ENCODE results near the gene GMCL2. TPM values are rescaled to one million over a fixed set of nuclear protein-coding genes. Genes with fewer than 3 reads are reported as not detected.
A peak's percentile ranks its signal among the peaks of the same experiment; 100 is the strongest.

Gene GMCL2
- total and polyA plus RNA-seq, 2 experiments from 2014 or later, result not detected

DNA sequence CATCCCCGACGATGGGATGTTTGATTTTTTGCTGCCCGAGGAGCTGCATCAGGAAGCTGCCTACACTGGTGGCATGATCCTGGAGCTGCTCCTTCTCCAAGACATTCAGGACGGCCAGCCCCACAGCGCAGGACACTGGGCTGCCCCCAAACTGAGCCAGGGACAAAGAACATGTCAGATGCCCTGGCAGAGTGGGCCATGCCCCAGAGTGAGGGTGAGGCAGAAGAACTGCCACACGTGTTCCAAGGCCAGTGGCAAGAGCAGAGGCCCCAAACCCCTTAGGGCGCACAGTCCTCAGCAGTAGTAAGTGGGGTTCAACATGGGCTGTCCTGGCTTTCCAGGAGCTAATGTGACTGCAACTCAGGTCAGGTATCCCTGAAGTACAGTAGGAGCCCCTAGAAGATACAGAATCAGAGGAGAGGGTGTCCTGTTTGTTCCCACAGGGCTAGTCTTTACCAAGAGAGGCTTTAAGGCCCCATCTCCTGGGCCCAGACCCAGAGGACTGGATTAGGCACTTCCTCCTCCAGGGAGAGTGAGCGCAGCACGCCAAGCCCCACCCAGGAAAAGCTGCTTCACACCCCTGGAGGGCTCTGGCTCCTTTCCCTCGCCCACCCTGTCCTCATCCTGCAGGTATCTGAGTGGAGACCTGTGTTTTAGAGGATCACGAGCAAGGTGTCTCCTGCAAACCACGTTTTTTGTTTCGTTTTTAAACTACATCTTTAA lies 28.3 kb upstream of the GMCL2 start:
- Histone ChIP-seq H3K9me3 (ENCODE audit: low read depth) (no peaks in the 10 kb centered on the region), H3K4me1 (ENCODE audit: insufficient read depth) (peaks cover 18% of the 10 kb centered on the region), H3K9me2 (replicated peaks; ENCODE audit: insufficient read depth) (no peaks in the 10 kb centered on the region), H2AFZ (no peak overlapping the region), H3K27ac (no peak overlapping the region), H3K4me2 (no peak overlapping the region), H4K20me1 (ENCODE audit: insufficient read depth, poor library complexity, severe bottlenecking) (peaks cover 17% of the 10 kb centered on the region), H3K79me2 (no peaks in the 10 kb centered on the region), H3K27me3 (no peaks in the 10 kb centered on the region), H3K4me3 (no peak overlapping the region), H3K36me3 (replicated peaks; ENCODE audit: insufficient read depth, low read depth) (no peaks in the 10 kb centered on the region)
- DNase-seq (ENCODE audit: low spot score), result no peak
- WGBS (ENCODE audit: low lambda C conversion rate, missing lambda C conversion rate), result 88% methylated on average over 13 of the region's 13 CpGs
- TF ChIP-seq, protein P1, sequence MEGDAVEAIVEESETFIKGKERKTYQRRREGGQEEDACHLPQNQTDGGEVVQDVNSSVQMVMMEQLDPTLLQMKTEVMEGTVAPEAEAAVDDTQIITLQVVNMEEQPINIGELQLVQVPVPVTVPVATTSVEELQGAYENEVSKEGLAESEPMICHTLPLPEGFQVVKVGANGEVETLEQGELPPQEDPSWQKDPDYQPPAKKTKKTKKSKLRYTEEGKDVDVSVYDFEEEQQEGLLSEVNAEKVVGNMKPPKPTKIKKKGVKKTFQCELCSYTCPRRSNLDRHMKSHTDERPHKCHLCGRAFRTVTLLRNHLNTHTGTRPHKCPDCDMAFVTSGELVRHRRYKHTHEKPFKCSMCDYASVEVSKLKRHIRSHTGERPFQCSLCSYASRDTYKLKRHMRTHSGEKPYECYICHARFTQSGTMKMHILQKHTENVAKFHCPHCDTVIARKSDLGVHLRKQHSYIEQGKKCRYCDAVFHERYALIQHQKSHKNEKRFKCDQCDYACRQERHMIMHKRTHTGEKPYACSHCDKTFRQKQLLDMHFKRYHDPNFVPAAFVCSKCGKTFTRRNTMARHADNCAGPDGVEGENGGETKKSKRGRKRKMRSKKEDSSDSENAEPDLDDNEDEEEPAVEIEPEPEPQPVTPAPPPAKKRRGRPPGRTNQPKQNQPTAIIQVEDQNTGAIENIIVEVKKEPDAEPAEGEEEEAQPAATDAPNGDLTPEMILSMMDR (IDR thresholded peaks at IDR 0.05; ENCODE audit: poor library complexity), result no peak
- TF ChIP-seq EZH2phosphoT487 (IDR thresholded peaks at IDR 0.05; ENCODE audit: low read depth, severe bottlenecking, unreplicated experiment) (no peak), EZH2 (IDR thresholded peaks at IDR 0.05; ENCODE audit: borderline replicate concordance) (no peak)

- DNase-seq (ENCODE audit: low spot score), result no peak
- Histone ChIP-seq H3K9me2 (replicated peaks; ENCODE audit: insufficient read depth) (no peaks in the 10 kb centered on the region), H3K4me2 (no peak overlapping the region), H3K4me3 (no peak overlapping the region), H4K20me1 (ENCODE audit: insufficient read depth, poor library complexity, severe bottlenecking) (peaks cover 26% of the 10 kb centered on the region), H3K27ac (peak overlapping the region; percentile 63), H3K79me2 (no peaks in the 10 kb centered on the region), H3K9me3 (ENCODE audit: low read depth) (no peaks in the 10 kb centered on the region), H3K4me1 (ENCODE audit: insufficient read depth) (peaks cover 18% of the 10 kb centered on the region), H3K27me3 (no peaks in the 10 kb centered on the region), H3K36me3 (replicated peaks; ENCODE audit: insufficient read depth, low read depth) (no peaks in the 10 kb centered on the region), H2AFZ (no peak overlapping the region)
- WGBS (ENCODE audit: low lambda C conversion rate, missing lambda C conversion rate), result 97% methylated on average over 6 of the region's 6 CpGs
- TF ChIP-seq EZH2 (IDR thresholded peaks at IDR 0.05; ENCODE audit: borderline replicate concordance) (no peak), EZH2phosphoT487 (IDR thresholded peaks at IDR 0.05; ENCODE audit: low read depth, severe bottlenecking, unreplicated experiment) (no peak)
- TF ChIP-seq, protein P1 (IDR thresholded peaks at IDR 0.05; ENCODE audit: poor library complexity), result no peak
These were observed 27.1 kb upstream of the GMCL2 start for GRCh38 chr5:178214160-178214803.

DNA sequence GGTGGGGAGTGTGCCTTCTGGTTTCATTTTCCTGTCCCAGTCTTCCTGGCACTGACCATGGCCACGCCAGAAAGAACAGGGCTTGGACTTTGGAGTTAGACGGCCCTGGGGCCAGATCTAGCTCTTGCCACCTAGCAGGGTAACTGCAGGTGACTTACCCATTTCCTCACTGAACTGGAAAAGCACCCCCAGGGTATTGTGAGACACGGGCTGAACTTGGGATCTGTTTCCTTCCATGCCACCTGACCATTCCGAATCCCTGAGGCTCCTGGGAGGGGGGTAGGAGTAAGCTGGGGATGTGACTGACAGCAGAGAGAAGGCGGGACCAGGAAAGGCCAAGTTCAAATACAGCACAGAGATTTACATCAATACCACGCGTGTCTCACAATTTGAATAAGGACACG lies 26.6 kb upstream of the GMCL2 start:
- Histone ChIP-seq H3K4me1 (ENCODE audit: insufficient read depth) (peaks cover 18% of the 10 kb centered on the region), H3K36me3 (replicated peaks; ENCODE audit: insufficient read depth, low read depth) (no peaks in the 10 kb centered on the region), H3K27me3 (no peaks in the 10 kb centered on the region), H3K4me2 (peak overlapping the region; percentile 39), H3K9me3 (ENCODE audit: low read depth) (no peaks in the 10 kb centered on the region), H2AFZ (no peak overlapping the region), H3K27ac (peak overlapping the region; percentile 63), H3K4me3 (no peak overlapping the region), H3K9me2 (replicated peaks; ENCODE audit: insufficient read depth) (no peaks in the 10 kb centered on the region), H3K79me2 (peaks cover 5% of the 10 kb centered on the region), H4K20me1 (ENCODE audit: insufficient read depth, poor library complexity, severe bottlenecking) (peaks cover 29% of the 10 kb centered on the region)
- 72% methylated on average over 8 of the region's 8 CpGs for WGBS (ENCODE audit: low lambda C conversion rate, missing lambda C conversion rate)
- TF ChIP-seq EZH2phosphoT487 (IDR thresholded peaks at IDR 0.05; ENCODE audit: low read depth, severe bottlenecking, unreplicated experiment), result no peak
- no peak for TF ChIP-seq EZH2 (IDR thresholded peaks at IDR 0.05; ENCODE audit: borderline replicate concordance)
- DNase-seq (ENCODE audit: low spot score), result peak; percentile 58

DNA sequence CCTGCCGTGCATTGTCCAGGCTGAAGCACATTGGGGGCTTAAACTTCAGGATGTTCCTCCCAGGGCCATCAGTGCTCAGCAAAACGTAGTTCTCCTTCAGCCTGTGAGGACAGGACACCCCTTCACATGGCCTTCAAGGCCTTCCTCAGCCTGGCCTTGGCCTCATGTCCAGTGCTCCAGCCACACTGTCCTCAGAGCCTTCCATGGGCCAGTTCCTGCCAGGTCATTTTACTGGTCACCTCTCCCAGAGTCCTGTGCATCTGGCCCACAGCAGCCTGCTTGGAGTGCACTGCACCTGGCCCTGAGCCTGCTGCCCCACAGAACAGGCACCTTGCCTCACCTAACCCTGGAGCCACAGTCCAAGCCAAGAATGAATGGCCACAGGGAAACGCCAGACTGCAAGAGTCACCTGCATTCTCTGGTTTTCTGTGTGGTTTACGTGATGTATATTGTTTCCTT lies 25.9 kb upstream of the GMCL2 start:
- H3K36me3 ChIP-seq (replicated peaks; ENCODE audit: insufficient read depth, low read depth), result no peaks in the 10 kb centered on the region
- no peak overlapping the region for H2AFZ ChIP-seq
- H3K27ac ChIP-seq, result peak overlapping the region; percentile 63
- no peaks in the 10 kb centered on the region for H3K27me3 ChIP-seq
- H3K9me3 ChIP-seq (ENCODE audit: low read depth), result no peaks in the 10 kb centered on the region
- H3K4me1 ChIP-seq (ENCODE audit: insufficient read depth), result peaks cover 19% of the 10 kb centered on the region
- 64% methylated on average over 4 of the region's 4 CpGs for WGBS (ENCODE audit: low lambda C conversion rate, missing lambda C conversion rate)
- no peaks in the 10 kb centered on the region for H3K9me2 ChIP-seq (replicated peaks; ENCODE audit: insufficient read depth)
- no peak overlapping the region for H3K4me2 ChIP-seq
- H3K79me2 ChIP-seq, result peaks cover 12% of the 10 kb centered on the region
- H3K4me3 ChIP-seq, result no peak overlapping the region
- TF ChIP-seq, protein P1 (IDR thresholded peaks at IDR 0.05; ENCODE audit: poor library complexity), result no peak
- TF ChIP-seq EZH2phosphoT487 (IDR thresholded peaks at IDR 0.05; ENCODE audit: low read depth, severe bottlenecking, unreplicated experiment) (no peak), EZH2 (IDR thresholded peaks at IDR 0.05; ENCODE audit: borderline replicate concordance) (no peak)
- no peak for DNase-seq (ENCODE audit: low spot score)
- H4K20me1 ChIP-seq (ENCODE audit: insufficient read depth, poor library complexity, severe bottlenecking), result peaks cover 33% of the 10 kb centered on the region
